NCI-H2227 treated with DMSO at 0.1 percent for 48 hours (cell line): ENCODE measurements around the gene TGFBR3L.
A peak's percentile ranks its signal among the peaks of the same experiment; 100 is the strongest.
"Not testable (repeated sequence)": the region's sequence is repeated elsewhere in the genome, so short reads cannot be mapped to it uniquely, and the experiment has no call there.

Experiments
- DNase-seq: peaks from one replicate; lab custom pipeline; 2025; lab: John Stamatoyannopoulos, UW

TGFBR3L gene

DNA sequence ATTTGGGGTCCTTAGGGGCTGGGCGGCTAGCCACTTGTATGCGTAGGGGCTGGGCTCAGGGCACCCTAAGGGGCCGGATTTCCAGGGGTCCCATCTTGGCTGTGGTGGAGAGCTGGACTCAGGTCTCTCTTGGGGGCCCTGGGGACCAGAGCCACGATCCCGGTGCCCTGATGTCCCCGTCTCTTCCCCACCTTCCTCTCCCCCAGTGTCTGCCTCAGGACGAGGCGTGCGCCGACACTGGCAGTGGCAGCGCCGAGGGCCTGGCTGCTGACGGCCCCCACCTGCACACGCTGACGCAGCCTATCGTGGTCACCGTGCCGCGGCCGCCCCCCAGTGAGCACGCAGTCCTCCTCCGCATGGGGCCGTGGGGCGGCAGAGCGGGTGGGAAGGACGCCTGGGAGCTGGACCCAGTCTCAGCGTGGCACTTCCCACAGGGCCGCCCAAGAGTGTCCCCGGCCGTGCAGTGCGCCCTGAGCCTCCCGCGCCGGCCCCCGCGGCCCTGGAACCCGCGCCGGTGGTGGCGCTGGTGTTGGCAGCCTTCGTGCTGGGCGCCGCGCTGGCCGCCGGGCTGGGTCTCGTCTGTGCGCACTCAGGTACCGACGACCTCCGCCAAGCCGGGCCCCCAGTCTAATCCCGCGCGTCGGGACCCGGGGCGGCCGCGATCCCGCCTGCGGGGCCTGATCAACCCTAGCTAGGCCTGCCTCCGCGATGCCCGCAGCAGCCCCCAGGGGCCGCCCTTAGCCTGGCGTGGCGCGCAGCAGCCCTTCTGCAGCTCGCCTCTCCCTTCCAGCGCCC lies 2.8 kb downstream of the TGFBR3L start:
- no peak for DNase-seq

DNA sequence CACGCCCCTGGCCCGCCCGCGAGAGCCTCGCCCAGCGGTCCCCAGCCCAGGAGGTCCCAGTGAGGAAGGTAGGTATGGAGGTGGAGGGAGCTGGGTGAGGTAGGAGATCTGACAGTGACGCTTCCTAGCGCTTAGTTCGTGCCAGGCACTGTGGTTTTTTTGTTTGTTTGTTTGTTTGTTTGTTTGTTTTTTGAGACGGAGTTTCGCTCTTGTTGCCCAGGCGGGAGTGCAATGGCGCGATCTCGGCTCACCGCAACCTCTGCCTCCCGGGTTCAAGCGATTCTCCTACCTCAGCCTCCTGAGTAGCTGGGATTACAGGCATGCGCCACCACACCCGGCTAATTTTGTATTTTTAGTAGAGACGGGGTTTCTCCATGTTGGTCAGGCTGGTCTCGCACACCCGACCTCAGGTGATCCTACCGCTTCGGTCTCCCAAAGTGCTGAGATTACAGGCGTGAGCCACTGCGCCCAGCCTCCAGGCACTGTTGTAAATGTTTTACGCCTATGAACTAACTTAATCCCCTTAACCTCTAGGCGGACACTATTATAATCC lies 3.5 kb downstream of the TGFBR3L start:
- DNase-seq: not testable (repeated sequence)

DNA sequence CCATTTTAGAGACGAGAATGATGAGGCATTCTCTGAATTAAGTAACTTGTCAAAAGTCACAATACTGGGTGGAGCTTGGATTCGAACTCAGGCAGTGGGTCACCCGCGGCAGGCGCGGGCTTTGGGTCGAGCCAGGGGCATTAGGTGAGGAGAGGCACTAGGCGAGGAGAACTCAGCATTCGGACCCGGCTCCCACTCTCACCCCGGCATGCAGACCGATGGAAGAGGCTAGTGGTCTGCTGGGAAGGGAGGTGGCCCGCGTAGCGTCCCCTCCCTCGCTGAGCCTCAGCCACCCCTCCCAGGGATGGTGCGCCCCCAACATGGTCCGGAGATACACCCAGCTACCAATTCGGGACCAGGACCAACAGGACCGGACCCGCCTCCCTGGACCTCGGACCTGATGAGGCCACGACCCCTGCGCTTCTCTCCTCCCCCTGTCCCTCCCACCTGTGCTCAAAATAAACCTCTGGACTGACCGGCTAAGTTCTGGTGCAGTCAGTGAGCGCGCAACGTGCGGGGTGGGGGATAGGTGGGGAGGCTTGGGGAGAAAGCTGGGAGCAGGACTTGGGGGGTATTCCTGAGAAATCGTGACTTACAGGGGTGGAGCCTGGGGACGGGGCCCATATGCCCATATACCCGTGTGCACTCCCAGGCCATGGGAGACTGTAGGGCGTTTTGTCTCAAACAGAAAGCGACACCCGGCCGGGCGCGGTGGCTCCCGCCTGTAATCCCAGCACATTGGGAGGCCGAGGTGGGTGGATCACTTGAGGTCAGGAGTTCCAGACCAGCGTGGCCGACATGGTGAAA lies 4.2 kb downstream of the TGFBR3L start:
- DNase-seq: no peak

DNA sequence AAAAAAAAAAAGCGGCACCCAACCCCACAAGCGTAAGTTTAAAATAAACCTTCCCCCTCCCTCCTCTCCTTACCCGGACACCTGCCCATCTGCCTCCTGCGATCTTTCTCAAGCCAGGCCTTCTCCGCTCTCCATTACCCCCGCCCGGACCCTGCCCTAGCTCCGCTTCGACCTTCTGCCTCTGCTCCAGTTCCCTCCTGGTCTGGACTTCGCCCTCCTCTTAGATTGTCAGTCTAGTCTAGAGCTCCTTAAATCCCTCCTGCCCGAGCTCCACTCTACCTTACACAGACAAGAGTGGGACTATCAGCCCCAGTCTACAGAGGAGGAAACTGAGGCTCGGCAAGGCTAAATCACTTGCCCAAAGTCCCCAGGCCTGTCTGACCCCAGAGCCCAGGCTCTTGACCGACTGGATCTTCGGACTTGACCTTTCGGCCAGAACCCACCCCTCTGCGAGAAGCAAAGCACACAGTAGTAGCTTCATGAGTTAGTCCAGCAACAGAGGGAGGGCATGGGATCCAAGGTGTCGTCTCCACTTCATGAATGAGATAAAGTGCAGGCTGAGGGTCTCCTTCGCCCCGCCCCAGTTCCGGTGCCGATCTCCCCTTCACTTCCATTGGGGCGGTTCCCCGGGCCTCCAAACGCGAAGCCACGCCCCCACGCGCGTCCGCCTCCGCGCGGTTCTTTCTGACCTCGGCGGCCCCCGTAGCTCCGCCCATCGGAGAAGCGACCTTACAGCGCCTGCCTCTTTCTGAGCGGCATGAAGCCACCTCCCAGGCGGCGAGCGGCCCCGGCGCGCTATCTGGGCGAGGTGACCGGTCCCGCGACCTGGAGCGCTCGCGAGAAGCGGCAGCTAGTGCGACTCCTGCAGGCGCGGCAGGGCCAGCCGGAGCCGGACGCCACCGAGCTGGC lies 5.2 kb downstream of the TGFBR3L start, which contains the start of gene SNAPC2:
Gene SNAPC2 (plus strand): TSS at position 729 of the 909 bp plus-strand sequence. CDS start 29 bp downstream, at position 758.
- DNase-seq: peak; percentile 86

DNA sequence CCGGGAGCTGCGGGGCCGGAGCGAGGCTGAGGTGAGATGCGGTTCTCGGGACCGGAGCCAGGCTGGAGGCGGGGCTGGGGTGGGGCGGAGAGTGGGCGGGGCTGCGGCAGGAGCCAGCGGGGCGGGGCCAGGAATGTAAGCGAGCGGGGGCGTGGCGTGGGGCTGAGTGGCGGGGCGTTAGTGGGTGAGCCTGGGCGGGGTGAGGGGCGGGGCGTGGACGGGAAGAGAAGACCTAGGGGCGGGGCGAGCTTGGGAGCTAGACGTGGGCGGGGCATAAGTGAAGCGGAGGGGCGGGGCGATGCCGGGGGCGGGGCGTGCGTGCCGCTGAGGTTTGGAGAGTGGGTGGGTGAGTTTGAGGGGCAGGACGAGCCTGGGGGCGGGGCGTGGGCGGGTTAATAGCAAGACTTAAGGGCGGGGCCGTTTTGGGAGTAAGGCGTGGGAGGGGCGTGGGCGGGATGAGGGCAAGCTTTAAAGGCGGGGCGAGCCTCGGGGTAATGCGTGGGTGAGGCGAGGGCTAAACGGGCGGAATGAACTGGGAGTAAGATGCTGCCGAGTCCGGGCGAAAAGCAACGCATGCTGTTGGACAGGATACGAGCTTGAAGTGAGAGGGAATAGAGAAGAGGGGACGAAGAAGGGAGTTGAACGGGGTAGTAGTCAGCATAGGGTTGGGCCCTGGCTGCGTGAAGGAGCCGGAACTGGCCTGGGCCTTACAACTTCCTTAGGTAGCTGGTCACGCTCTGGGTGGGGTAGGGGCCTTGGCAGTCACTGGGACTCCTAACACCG lies 6.1 kb downstream of the TGFBR3L start:
- peak; percentile 97 for DNase-seq

DNA sequence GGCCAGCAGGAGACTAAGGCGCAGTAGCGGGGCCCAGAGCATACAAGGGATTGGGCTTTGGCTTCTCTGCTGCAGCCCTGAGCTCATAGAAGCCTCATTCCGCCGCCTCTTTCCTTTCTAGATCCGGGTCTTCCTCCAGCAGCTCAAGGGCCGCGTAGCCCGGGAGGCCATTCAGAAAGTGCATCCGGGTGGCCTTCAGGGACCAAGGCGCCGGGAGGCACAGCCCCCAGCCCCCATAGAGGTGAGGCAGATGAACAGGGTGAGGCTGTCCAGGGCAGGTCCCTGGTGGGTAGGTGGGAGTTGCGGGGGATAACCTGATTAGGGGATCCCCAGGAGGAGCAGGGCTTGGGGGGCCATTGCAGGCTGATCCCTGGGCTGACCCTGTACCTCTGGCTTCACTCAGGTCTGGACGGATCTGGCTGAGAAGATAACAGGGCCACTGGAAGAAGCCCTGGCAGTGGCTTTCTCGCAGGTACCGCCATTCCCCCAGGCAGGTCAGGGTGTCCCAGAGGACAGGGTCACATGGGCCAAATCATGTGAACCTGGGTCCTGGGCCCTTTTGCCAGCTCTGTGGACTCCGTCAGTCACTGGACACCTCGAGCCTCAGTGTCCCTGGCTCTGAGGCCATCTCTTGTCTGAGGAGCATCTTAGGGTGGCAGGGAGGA lies 6.8 kb downstream of the TGFBR3L start:
- peak; percentile 53 for DNase-seq

DNA sequence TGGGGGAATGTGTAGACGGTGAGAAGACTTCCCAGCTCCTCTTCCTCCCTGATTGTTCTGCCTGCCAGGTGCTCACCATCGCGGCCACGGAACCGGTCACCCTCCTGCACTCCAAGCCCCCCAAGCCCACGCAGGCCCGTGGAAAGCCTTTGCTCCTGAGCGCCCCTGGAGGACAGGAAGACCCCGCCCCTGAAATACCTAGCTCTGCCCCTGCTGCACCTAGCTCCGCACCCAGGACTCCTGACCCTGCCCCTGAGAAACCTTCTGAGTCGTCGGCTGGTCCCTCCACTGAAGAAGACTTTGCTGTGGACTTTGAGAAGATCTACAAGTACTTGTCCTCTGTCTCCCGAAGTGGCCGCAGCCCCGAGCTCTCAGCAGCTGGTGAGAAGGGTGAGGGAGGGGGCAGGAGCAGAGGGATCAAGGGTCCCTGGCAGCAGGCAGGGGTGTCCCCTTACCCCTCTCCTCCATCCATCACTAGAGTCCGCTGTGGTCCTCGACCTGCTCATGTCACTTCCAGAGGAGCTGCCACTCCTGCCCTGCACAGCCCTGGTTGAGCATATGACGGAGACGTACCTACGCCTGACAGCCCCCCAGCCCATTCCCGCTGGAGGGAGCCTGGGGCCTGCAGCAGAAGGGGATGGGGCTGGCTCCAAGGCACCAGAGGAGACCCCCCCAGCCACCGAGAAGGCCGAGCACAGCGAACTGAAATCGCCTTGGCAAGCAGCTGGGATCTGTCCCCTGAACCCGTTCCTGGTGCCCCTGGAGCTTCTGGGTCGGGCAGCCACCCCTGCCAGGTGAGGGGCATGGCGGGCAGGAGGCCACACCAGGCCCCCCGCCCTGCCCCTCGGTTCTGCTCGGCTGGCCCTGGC lies 7.6 kb downstream of the TGFBR3L start:
- no peak for DNase-seq

DNA sequence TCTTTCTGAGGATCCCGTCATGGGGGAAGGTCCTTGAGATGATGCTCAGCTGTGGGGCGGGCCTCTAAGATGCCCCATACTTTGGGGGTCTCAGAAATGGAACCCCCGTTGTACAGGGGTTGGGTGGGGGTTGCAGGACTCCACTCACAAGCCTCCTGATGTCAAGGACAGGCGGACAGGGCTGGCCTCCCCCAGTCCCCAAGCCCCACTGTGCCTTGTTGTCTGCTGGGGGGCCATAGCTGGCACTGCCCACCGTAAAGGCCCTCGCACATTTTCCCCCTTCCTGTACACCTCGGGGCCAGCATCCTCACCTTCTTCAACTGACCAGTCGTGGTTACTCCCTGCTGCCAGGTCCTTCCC lies 8.2 kb downstream of the TGFBR3L start:
- DNase-seq: no peak

DNA sequence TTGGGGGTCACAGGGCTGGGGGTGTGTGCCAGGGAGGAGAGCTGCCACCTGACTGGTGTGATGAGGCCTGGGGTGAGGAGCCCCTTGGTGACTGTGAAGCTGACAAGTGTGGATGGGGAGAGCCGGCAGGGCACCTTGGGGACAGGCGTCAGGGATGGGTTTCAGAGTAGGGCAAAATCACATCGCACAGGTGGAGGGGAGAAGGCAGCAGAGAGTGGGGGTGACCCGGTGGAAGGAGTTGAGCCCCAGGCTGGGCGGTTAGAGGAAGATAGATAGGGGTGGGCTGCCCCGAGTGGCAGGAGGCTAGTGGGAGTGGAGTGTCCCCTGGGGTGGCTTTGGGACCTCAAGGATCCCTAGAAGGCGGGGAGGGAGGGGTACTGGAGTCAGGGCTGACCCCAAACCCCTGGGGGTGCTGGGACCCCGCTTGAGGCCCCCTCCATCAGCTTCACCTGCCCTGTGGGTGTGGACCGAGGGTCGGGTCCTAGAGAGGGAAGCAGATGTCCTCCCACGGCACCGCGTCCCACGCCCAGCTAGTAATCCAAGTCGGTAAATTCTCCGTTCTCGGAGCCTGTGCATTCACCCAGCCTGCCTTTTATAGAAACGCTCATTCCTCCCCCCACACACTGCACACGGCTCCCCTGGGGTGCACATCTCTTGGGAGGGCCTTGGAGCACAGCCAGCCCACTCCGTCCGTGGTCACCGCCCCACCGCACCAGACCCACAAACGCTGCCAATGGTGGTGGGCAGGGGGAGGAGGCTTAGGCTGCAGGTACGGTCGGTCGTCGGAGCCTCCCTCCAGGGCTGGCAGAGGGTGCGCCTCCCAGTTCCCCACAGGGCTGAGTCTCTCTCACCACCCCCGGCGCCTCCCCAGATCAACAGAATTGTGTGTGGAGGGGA lies 8.9 kb downstream of the TGFBR3L start:
- DNase-seq: no peak

DNA sequence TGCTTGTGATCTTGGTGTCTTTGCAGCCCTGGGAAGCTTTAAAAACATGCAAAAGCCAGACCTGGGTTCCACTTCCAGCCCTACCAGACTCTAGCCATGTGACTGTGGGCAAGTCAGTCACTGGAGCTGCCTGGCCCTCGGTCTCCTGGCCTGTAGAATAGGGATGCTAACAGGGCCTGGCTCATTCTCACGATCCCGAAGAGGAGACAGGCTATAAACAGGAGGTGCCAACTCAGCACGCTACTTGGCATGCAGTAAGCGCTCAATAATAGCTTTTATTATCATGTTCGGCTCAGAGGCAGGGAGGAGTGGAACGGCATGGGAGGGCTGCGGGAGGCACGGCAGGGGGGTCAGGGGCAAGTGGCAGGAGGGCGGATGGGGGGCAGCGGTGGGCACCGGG lies 9.6 kb downstream of the TGFBR3L start:
- DNase-seq: no peak

DNA sequence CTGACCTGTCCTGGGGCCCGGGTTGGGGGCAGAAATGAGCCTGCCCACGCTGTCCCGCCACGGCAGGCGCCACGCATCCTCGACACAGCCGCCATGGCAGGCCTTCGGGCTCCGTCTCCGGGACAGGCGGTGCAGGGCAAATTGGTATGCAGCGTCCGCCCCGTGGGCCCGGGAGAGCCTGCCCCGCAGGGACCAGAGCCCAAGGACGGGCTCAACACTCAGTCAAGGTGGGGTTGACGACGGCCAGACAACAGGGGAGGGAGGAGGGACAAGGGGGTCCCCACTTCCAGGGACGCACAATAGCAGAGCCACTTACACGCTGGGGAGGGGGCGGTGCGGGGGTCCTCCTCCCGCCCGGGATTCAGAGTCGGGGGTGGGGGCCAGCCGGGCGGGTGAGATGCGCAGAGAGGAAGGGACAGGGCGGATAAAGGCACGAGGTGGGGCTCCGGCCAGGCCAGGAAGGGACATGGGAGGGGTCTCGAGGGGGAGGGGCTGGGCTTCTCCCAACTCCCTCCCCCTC lies 10.1 kb downstream of the TGFBR3L start:
- DNase-seq: no peak

DNA sequence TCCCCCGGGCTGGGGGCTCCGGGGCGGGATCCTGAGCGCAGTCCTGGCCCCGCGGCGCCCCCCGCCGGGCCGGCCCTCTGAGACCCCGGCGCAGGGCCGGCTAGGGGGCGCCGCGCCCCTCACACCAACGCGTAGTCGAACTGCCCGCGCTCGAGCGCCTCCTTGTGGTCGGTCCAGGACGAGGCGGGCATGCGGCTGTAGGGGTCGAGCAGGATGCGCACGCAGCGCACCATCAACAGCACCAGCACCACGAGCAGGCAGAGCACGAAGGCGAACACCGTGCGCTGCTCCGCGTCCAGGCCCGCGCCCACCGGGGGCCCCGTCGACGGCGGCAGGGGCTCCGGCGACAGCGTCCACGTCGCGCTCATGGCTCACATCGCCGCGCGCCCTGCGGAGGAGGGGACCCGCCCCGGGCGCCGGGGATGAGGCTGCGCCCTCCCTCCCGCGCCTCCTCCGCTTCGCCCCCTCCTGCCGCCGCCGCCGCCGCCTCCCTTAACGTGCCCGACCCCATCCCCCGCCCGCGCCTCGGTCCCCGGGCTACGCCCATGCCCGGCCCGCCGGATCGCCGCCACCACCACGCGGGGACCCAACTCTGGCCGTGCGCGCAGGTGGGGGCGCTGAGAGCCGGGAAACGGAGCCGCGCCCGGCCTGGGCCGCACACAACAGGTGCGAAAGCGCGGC lies 10.7 kb downstream of the TGFBR3L start:
- DNase-seq: peak; percentile 53

DNA sequence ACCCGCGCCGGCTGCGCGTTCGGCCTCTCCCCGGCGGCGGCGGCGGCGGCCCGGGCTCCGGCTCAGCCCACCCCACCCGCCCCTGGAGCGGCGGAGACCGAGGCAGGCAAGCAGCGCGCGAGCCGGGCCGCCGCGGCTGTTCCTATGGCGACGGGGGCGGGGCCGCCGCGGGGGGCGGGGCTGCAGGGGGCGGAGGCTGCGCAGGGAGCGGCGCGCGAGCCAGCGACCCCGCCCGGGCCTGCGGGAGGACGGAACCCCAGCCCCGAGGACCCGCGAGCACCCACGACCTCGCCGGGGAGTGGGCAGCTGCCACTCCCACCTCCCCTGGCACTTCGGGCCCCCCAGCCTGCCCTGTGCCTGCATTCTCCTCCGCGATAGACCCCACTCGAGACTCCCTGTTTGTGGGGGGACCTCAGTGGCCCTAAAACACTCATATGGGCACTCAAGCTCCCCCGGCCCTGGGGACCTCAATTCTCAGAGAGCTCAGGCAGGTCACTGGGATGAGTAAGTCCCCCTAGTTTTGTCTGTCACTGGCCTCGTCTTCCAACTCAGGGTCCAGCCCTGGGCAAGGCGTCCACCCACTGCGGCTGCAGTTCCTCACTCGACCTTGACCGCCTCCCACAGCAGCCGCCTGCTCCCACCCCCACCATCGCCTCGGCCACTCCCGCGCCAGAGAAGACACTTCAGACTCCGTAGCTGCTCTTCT lies 11.5 kb downstream of the TGFBR3L start, which contains the start of gene CTXN1:
Gene CTXN1 (minus strand): TSS at position 115 of the 706 bp plus-strand sequence. CDS start 597 bp downstream, outside the sequence.
- peak; percentile 44 for DNase-seq

DNA sequence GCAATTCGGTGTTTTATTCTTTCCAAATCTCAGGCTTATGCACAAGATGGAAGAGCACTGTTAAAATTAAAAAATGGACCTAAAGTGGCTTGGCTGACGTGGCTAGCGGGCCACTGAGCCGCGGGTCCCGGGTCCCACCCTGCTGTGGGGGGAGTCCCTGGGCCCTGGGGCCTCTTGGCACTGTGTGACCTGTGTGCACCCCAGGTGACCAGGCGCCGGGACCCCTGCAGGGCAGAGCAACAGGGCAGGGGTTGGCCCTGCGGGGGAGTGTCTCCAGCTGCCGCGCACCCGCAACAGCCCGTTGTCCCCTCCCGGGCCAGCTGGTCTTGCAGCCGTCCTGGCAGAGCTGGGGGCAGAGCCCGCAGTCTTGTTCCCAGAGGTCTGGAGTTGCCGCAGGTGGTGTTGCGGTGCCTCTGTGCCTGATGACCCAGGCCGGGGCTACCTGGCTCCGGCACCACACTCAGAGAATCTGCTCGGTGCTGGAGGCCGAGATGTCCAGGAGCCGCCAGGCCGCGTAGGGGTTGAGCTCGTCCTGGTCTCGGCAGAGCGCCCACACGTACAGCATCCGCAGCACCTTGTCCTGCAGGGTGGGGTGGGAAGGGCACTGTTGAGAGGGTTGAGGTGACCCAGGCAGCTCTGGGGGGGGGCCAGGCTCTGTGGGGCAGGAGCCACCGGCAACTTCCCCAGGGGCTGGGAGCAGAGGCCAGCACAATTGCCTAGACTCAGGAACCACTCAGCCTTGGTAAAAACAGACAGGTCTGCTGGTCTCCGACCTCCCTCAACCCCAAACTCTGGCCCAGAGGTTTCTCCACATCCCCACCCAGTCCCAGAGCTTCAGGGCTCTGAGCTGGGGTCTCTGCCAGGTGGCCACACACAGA lies 12.3 kb downstream of the TGFBR3L start:
- DNase-seq: no peak

DNA sequence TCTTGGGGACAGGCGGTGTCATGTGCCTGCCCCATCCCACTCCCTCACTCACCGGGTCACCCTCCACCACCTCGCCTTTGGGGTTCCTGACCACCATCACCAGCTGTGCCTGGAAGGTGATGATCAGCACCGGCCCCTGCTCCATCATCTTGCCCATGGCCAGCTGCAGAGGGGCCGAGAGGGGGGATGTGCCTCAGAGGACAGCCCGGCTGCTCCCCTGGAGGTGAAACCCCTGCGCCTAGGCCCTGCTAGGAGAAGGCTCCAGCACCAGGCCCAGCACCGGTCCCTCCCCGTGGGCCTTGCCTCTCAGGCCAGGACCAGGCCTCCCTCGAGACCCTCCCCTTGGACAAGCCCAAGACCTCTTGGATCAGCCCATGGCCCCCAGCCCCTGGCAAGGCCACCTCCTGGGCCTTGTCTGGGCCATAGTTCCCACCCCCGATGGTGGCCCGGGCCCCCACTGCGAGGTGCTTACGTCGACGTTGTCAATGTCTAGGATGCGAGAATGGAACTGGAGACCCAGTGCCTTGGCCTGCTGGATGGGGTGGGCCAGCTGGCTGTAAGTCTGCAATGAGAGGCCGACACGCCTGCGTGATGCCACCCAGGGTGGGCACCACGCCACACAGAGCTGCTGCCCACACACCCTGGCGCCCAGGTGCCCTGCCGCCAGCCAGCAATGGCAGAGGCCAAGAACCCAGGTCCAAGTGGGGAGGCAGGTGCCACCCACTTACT lies 13.1 kb downstream of the TGFBR3L start:
- DNase-seq: no peak
